ENCODE measurements around the gene NFATC3. TPM values are rescaled to one million over a fixed set of nuclear protein-coding genes. Genes with fewer than 3 reads are reported as not detected.

NFATC3 gene
- total RNA-seq, 1 experiment from 2014 or later: 37.2 TPM

- H3K4me1 ChIP-seq (replicated peaks; ENCODE audit: insufficient read depth): no peaks in the 10 kb centered on the region
- ChIA-PET POLR2A (ENCODE audit: unreplicated experiment) (no interaction called here), CTCF (no interaction called here)
- H3K36me3 ChIP-seq (ENCODE audit: low read depth): 0 out of 2 replicates have a peak, but pooled peaks cover 3% of the 10 kb centered on the region
- no peak for DNase-seq
- peaks cover 8% of the 10 kb centered on the region for H3F3A ChIP-seq (ENCODE audit: insufficient read depth, low read depth)
- BruUV-seq (replicated peaks): no TSS peak
- H3K27ac ChIP-seq: no peak overlapping the region
- H3K4me3 ChIP-seq: no peak overlapping the region
- TF ChIP-seq EZH2 (IDR thresholded peaks at IDR 0.05; ENCODE audit: low read depth) (no peak), CTCF (conservative IDR thresholded peaks at IDR 0.05) (no peak)
- no peaks in the 10 kb centered on the region for H4K20me1 ChIP-seq (ENCODE audit: insufficient read depth)
- no peak overlapping the region for H3K4me2 ChIP-seq
- no peaks in the 10 kb centered on the region for H3K27me3 ChIP-seq (ENCODE audit: insufficient read depth, low read depth)
- intact Hi-C loops (cut with micrococcal nuclease; ENCODE audit: unreplicated experiment): no loop called here
- no peaks in the 10 kb centered on the region for H3K79me2 ChIP-seq (ENCODE audit: low read depth)
- no peaks in the 10 kb centered on the region for H3K9me2 ChIP-seq (ENCODE audit: insufficient read depth)
- no peaks in the 10 kb centered on the region for H3K9me3 ChIP-seq (ENCODE audit: insufficient read depth, low read depth)
- no peak overlapping the region for H2AFZ ChIP-seq
These were observed 5.9 kb upstream of the NFATC3 start for GRCh38 chr16:68079376-68079625.

- Histone ChIP-seq H3K9me2 (ENCODE audit: insufficient read depth) (no peaks in the 10 kb centered on the region), H3K9me3 (ENCODE audit: insufficient read depth, low read depth) (no peaks in the 10 kb centered on the region), H3K27me3 (ENCODE audit: insufficient read depth, low read depth) (no peaks in the 10 kb centered on the region), H2AFZ (no peak overlapping the region), H3K4me1 (replicated peaks; ENCODE audit: insufficient read depth) (no peaks in the 10 kb centered on the region), H4K20me1 (ENCODE audit: insufficient read depth) (no peaks in the 10 kb centered on the region), H3K27ac (no peak overlapping the region), H3K79me2 (ENCODE audit: low read depth) (no peaks in the 10 kb centered on the region), H3K4me2 (no peak overlapping the region), H3F3A (ENCODE audit: insufficient read depth, low read depth) (peaks cover 8% of the 10 kb centered on the region), H3K4me3 (no peak overlapping the region), H3K36me3 (ENCODE audit: low read depth) (0 out of 2 replicates have a peak, but pooled peaks cover 3% of the 10 kb centered on the region)
- ChIA-PET POLR2A (ENCODE audit: unreplicated experiment) (no interaction called here), CTCF (no interaction called here)
- BruUV-seq (replicated peaks): no TSS peak
- TF ChIP-seq EZH2 (IDR thresholded peaks at IDR 0.05; ENCODE audit: low read depth) (no peak), CTCF (conservative IDR thresholded peaks at IDR 0.05) (no peak)
- no peak for DNase-seq
- intact Hi-C loops (cut with micrococcal nuclease; ENCODE audit: unreplicated experiment): no loop called here
These were observed 5.4 kb upstream of the NFATC3 start for GRCh38 chr16:68079626-68080344.

GRCh38 chr16:68081861-68082628, 3.1 kb upstream of the NFATC3 start:
- Histone ChIP-seq H3K79me2 (ENCODE audit: low read depth) (peaks cover 16% of the 10 kb centered on the region), H2AFZ (no peak overlapping the region), H3K4me2 (no peak overlapping the region), H3K27me3 (ENCODE audit: insufficient read depth, low read depth) (no peaks in the 10 kb centered on the region), H3K9me2 (ENCODE audit: insufficient read depth) (no peaks in the 10 kb centered on the region), H3K4me1 (replicated peaks; ENCODE audit: insufficient read depth) (peaks cover 3% of the 10 kb centered on the region), H3K9me3 (ENCODE audit: insufficient read depth, low read depth) (no peaks in the 10 kb centered on the region), H3K36me3 (ENCODE audit: low read depth) (no peaks in the 10 kb centered on the region), H3F3A (ENCODE audit: insufficient read depth, low read depth) (peaks cover 18% of the 10 kb centered on the region), H4K20me1 (ENCODE audit: insufficient read depth) (peaks cover 2% of the 10 kb centered on the region; the same call in 1 of the 2 replicates), H3K4me3 (no peak overlapping the region), H3K27ac (no peak overlapping the region)
- intact Hi-C loops (cut with micrococcal nuclease; ENCODE audit: unreplicated experiment): no loop called here
- BruUV-seq (replicated peaks): no TSS peak
- POLR2A ChIA-PET (ENCODE audit: unreplicated experiment): interaction anchor here (0.5 kb wide), 1 partner anchor 65 kb away, joined by 14 read pairs; no protein-coding TSS in a partner anchor
- CTCF ChIA-PET: no interaction called here
- no peak for DNase-seq
- no peak for TF ChIP-seq CTCF (conservative IDR thresholded peaks at IDR 0.05)

All from PC-9 (cell line).